Peyer's patch (tissue), 4 donors: ENCODE results near the gene ARIH2.

Source experiments
- POLR2A ChIP-seq, 2 donors: fragments of 450-650 bp; IDR thresholded peaks; one replicate each; pipeline ENCODE4 v1.5.1; 2017; ENCODE audit warnings: antibody characterized with exemption in 2 of 2, mild to moderate bottlenecking in 2 of 2, moderate library complexity in 2 of 2
- TF ChIP-seq, protein P1 (sequence below), 6 experiments: fragments of 450-650 bp in 4 of 6; fragments of 200-600 bp in 2 of 6; sonication (generic) in 1 of 6; IDR thresholded peaks; one replicate each; pipeline ENCODE4 v1.5.1; 2017 to 2019; ENCODE audit warnings: antibody characterized with exemption in 6 of 6, mild to moderate bottlenecking in 3 of 6, moderate library complexity in 1 of 6

DNA sequence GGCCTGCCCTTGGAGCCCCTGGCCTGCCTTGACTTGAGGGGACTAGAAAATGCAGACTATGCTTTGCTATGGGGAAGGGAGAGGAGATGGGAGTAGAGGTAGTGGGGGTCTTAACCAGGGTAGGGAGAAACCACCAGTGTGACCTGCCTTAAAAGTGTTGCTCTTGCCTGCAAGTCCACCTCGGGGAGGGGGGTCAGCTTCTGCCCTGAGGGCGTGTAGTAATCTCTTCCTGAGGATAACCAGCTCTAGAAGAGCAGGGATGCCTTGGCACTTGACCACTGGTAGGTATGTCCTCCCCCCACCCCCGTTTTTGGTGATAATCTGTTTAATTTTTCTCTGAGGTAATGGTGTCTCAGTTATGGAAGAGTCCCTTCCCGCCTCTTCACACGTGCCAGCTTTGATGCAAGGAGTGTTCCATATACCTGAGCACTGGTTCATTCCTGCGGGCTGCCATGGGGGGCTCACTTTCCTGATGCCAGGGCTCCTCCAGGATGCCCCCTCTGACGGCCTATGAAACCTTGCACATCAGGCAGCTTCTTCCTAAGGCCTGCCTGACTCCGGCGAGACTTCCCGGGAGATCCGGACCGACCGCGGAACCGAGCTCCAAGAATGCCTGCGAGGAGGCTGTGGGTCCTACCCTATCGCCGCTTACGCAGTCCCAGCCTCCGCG lies 70.6 kb downstream of the ARIH2 start:
- TF ChIP-seq, protein P1, sequence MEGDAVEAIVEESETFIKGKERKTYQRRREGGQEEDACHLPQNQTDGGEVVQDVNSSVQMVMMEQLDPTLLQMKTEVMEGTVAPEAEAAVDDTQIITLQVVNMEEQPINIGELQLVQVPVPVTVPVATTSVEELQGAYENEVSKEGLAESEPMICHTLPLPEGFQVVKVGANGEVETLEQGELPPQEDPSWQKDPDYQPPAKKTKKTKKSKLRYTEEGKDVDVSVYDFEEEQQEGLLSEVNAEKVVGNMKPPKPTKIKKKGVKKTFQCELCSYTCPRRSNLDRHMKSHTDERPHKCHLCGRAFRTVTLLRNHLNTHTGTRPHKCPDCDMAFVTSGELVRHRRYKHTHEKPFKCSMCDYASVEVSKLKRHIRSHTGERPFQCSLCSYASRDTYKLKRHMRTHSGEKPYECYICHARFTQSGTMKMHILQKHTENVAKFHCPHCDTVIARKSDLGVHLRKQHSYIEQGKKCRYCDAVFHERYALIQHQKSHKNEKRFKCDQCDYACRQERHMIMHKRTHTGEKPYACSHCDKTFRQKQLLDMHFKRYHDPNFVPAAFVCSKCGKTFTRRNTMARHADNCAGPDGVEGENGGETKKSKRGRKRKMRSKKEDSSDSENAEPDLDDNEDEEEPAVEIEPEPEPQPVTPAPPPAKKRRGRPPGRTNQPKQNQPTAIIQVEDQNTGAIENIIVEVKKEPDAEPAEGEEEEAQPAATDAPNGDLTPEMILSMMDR (IDR thresholded peaks at IDR 0.05): no peak
- no peak for TF ChIP-seq POLR2A (IDR thresholded peaks at IDR 0.05)
